H1 (cell line): ENCODE data around the gene MEF2B. TPM values are rescaled to one million over a fixed set of nuclear protein-coding genes. Genes with fewer than 3 reads are reported as not detected.

ENCODE experiments used
- ASH2L ChIP-seq: fragments of 200-600, 300-600 bp; sonication (generic); IDR thresholded peaks from one replicate; pipeline ENCODE4 v1.7.1; 2017; ENCODE audit warnings: low read length
- BACH1 ChIP-seq: IDR thresholded peaks from 2 replicates; pipeline ENCODE4 v1.6.1; 2012; ENCODE audit warnings: low read length, improper control_type of control experiment
- BCL11A ChIP-seq, 2 experiments: IDR thresholded peaks; one replicate each; pipeline ENCODE4 v1.6.1; 2011; ENCODE audit warnings: low read depth in 2 of 2, low read length in 2 of 2, mild to moderate bottlenecking in 2 of 2
- CBX8 ChIP-seq: fragments of 300-800, 300-1000 bp; sonication (generic); IDR thresholded peaks from 2 replicates; pipeline ENCODE4 v1.7.1; 2016; ENCODE audit warnings: low read depth, low read length, borderline replicate concordance
- CEBPB ChIP-seq: IDR thresholded peaks from 2 replicates; pipeline ENCODE4 v1.6.1; 2012; ENCODE audit warnings: low read depth, low read length
- CHD2 ChIP-seq: IDR thresholded peaks from 2 replicates; pipeline ENCODE4 v1.6.1; 2012; ENCODE audit warnings: low read length, improper control_type of control experiment
- E2F6 ChIP-seq: IDR thresholded peaks from 2 replicates; pipeline ENCODE4 v1.6.1; 2012; ENCODE audit warnings: inconsistent platforms
- EP300 ChIP-seq, 2 experiments: IDR thresholded peaks; 1 replicate in 1 of 2; 2 replicates in 1 of 2; pipeline ENCODE4 v1.6.1; 2011 to 2012; ENCODE audit warnings: low read depth in 2 of 2, low read length in 2 of 2, mild to moderate bottlenecking in 2 of 2, borderline replicate concordance in 1 of 2, inconsistent platforms in 1 of 2, moderate library complexity in 1 of 2
- EZH2 ChIP-seq: fragments of 200-600 bp; sonication (generic); IDR thresholded peaks from 2 replicates; pipeline ENCODE4 v1.7.1; 2012; ENCODE audit warnings: low read depth, mild to moderate bottlenecking, moderate library complexity, low read length, inconsistent platforms; ENCODE audit not compliant: severe bottlenecking
- FOSL1 ChIP-seq: IDR thresholded peaks from 2 replicates; pipeline ENCODE4 v1.6.1; 2011; ENCODE audit warnings: mild to moderate bottlenecking, low read depth, low read length, moderate library complexity; ENCODE audit not compliant: insufficient read depth
- KDM1A ChIP-seq: fragments of 200-600, 300-600 bp; sonication (generic); IDR thresholded peaks from 2 replicates; pipeline ENCODE4 v1.7.1; 2016; ENCODE audit warnings: mild to moderate bottlenecking, low read length, borderline replicate concordance
- KDM4A ChIP-seq: IDR thresholded peaks from one replicate; pipeline ENCODE4 v1.7.1; 2012; ENCODE audit warnings: low read depth, mild to moderate bottlenecking, moderate library complexity, low read length, inconsistent platforms; ENCODE audit not compliant: severe bottlenecking
- POLR2AphosphoS5 ChIP-seq: IDR thresholded peaks from 2 replicates; pipeline ENCODE4 v1.6.1; 2011; ENCODE audit warnings: low read depth, low read length
- RBBP5 ChIP-seq: IDR thresholded peaks from 2 replicates; pipeline ENCODE4 v1.7.1; 2012; ENCODE audit warnings: low read depth, mild to moderate bottlenecking, inconsistent platforms, low read length, moderate library complexity, borderline replicate concordance
- RNF2 ChIP-seq: fragments of 200-900, 300-1000 bp; sonication (generic); IDR thresholded peaks from 2 replicates; pipeline ENCODE4 v1.7.1; 2016; ENCODE audit warnings: borderline replicate concordance, low read depth, mild to moderate bottlenecking, antibody characterized with exemption, low read length; ENCODE audit not compliant: poor library complexity, severe bottlenecking; ENCODE audit errors: missing control alignments
- RXRA ChIP-seq: IDR thresholded peaks from 2 replicates; pipeline ENCODE4 v1.6.1; 2011; ENCODE audit warnings: low read depth, mild to moderate bottlenecking, low read length, moderate library complexity; ENCODE audit not compliant: insufficient read depth
- SAP30 ChIP-seq: fragments of 300-600 bp; sonication (generic); IDR thresholded peaks from 2 replicates; pipeline ENCODE4 v1.7.1; 2012; ENCODE audit warnings: low read length, moderate library complexity, mild to moderate bottlenecking, inconsistent platforms; ENCODE audit not compliant: insufficient read depth, insufficient replicate concordance
- SIRT6 ChIP-seq: IDR thresholded peaks from one replicate; pipeline ENCODE4 v1.7.1; 2012; ENCODE audit warnings: low read length, inconsistent platforms
- TAF7 ChIP-seq: optimal IDR thresholded peaks from 2 replicates; pipeline ENCODE3; 2011; ENCODE audit warnings: low read depth, mild to moderate bottlenecking, inconsistent platforms, low read length, moderate library complexity, borderline replicate concordance
- TEAD4 ChIP-seq: IDR thresholded peaks from 2 replicates; pipeline ENCODE4 v1.6.1; 2012; ENCODE audit warnings: low read depth, low read length, inconsistent platforms, mixed read lengths
- polyA plus RNA-seq, 7 experiments: library from polyadenylated mRNA; depleted of rRNA in 3 of 7; stranded (reverse) in 5 of 7; unstranded in 2 of 7; fragments of >200 nt in 5 of 7; fragments of 200-250 nt in 2 of 7; gene quantifications; 1 replicate in 5 of 7; 2 replicates in 1 of 7; 4 replicates in 1 of 7; pipeline versions ENCODE4 v1.2.1 to v1.2.3, GENCODE V29; 2011 to 2013; ENCODE audit warnings: missing spikeins in 2 of 7, mixed read lengths in 2 of 7
- total RNA-seq: library from RNA; stranded (reverse); fragmentation: NEBNext Ultra II Directional; extraction: Animal tissue kit (Norgen Biotek cat#: 25700); gene quantifications from 2 replicates; pipeline ENCODE4 v1.2.1, GENCODE V29; 2021
- TF ChIP-seq, protein P1 (sequence below): IDR thresholded peaks from 2 replicates; pipeline ENCODE4 v1.6.1; 2011; ENCODE audit warnings: low read depth, mild to moderate bottlenecking, low read length; ENCODE audit not compliant: insufficient read depth

The MEF2B gene
- total and polyA plus RNA-seq, 2 of the 8 experiments (the other 6 are each of a cell fraction or from before 2014, with no cell fraction given) = 2.8 to 3.7 TPM

DNA sequence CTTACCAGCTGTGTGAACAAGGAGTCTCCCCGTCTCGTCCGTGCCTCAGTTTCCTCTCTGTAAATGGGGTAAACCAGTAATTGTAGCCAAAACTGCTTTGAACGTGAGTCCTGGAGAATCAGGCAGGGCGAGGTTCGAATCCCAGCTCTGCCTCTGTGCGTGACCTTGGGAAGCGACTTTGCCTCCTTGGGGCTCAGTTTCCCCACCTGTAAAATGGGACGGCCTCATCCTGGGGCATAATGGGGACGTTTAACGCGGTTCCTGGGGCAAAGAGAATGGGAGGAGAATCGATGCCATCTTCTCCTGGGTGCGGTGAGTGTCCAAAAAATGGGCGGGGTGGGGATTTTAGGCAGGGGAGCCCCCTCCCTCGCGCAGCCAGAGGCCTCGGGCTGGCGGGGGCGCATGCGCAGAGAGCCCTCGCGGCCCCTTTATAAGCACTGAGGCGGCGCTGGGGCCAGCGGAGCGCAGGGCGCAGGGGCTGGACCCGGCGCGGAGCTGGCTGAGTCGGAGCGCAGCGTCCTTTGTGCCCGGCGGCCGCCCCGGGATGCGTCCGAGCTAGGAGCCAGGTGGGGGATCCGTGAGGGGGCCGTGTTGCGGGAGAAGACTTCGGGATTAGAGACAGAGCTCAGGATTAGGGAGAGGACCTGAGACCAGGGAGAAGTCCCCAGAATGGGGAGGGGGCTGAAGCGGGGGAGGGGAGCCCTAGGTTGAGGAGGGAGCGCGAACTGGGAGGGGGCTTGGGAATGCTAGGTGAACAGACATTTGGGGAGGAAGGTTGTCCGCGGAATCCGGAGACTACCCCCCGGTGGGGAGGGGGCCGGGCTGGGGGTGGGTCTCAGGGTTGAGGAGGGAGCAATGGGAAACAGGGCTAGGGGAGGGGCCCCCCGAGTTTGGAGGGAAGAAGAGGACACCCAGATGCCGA, 41.7 kb upstream of the MEF2B start, which contains the start of gene NCAN (continued):
- TF ChIP-seq BCL11A (IDR thresholded peaks at IDR 0.05; ENCODE audit: low read depth in 2 of 2, low read length in 2 of 2) (no peak), SIRT6 (no peak), FOSL1 (no peak), KDM1A (peak; percentile 98), BACH1 (no peak), KDM4A (peak; percentile 83), RXRA (no peak), E2F6 (no peak), POLR2AphosphoS5 (no peak), ASH2L (peak; percentile 79), EZH2 (peak; percentile 34), RBBP5 (no peak; the same call in 1 of the 2 replicates), EP300 (IDR thresholded peaks at IDR 0.05; ENCODE audit: borderline replicate concordance in 1 of 2, low read depth in 2 of 2, low read length in 2 of 2) (no peak), RNF2 (no peak), TEAD4 (no peak), CBX8 (no peak), TAF7 (no peak), SAP30 (no peak), CHD2 (no peak), CEBPB (no peak)
- TF ChIP-seq, protein P1, sequence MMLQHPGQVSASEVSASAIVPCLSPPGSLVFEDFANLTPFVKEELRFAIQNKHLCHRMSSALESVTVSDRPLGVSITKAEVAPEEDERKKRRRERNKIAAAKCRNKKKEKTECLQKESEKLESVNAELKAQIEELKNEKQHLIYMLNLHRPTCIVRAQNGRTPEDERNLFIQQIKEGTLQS = no peak
